GM13977 (cell line): ENCODE measurements around the gene YTHDF1.

ENCODE experiments used
- DNase-seq: peaks from one replicate; pipeline ENCODE4 v3.0.0; 2012; ENCODE audit warnings: low spot score
- in situ Hi-C: fragments of 300-500 bp; cut with MboI; formaldehyde crosslinking; loops from one replicate; pipeline ENCODE4 v1.12.0; 2022; ENCODE audit warnings: low sequenced_read_pairs, low pct_unique_long_range_greater_than_20kb, mixed read lengths, inconsistent platforms; ENCODE audit not compliant: unreplicated experiment
- TF ChIP-seq, protein P1 (sequence below): IDR thresholded peaks from 2 replicates; pipeline ENCODE4 v1.5.1; 2012; ENCODE audit warnings: mild to moderate bottlenecking, control low read depth; ENCODE audit not compliant: insufficient read depth; ENCODE audit errors: extremely low read depth, missing control alignments

YTHDF1 gene

DNA sequence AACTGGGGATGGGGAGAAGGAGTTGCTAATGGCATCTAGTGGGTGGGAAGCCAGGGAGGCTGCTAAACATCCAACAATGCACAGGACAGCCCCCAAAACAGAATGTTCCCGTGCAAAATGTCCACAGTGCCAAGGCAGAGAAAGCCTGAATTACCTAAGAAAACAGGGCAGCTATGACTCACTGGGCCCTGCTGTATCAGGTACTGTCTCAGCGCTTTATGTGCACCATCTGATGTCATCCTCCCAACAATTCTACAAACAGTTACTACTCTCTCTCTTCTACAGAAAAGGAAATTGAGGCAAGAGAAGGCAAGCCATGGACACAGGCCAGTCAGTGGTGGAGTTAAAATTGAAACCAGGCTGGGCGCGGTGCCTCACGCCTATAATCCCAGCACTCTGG is 3.1 kb downstream of the YTHDF1 start:
- TF ChIP-seq, protein P1, sequence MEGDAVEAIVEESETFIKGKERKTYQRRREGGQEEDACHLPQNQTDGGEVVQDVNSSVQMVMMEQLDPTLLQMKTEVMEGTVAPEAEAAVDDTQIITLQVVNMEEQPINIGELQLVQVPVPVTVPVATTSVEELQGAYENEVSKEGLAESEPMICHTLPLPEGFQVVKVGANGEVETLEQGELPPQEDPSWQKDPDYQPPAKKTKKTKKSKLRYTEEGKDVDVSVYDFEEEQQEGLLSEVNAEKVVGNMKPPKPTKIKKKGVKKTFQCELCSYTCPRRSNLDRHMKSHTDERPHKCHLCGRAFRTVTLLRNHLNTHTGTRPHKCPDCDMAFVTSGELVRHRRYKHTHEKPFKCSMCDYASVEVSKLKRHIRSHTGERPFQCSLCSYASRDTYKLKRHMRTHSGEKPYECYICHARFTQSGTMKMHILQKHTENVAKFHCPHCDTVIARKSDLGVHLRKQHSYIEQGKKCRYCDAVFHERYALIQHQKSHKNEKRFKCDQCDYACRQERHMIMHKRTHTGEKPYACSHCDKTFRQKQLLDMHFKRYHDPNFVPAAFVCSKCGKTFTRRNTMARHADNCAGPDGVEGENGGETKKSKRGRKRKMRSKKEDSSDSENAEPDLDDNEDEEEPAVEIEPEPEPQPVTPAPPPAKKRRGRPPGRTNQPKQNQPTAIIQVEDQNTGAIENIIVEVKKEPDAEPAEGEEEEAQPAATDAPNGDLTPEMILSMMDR: no peak
- DNase-seq: no peak
- in situ Hi-C loops: no loop called here

DNA sequence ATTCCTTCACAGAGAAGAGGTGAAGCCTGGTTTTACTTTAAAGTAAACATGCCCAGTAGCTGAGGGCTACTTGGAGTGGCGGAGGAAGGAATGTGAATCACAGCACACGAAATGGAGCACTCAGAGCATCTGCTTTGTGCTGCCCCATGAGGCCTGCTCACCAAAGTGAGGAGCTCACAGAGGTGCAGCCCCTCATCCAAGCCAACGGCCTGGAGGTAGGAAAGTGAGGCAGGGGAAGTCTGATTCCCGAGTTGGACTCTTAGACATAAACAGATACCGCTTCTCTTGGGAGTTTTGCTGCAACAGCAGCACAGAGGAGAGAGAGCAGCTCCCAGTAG is 3.6 kb downstream of the YTHDF1 start:
- TF ChIP-seq, protein P1: no peak
- in situ Hi-C loops: no loop called here
- DNase-seq: no peak

DNA sequence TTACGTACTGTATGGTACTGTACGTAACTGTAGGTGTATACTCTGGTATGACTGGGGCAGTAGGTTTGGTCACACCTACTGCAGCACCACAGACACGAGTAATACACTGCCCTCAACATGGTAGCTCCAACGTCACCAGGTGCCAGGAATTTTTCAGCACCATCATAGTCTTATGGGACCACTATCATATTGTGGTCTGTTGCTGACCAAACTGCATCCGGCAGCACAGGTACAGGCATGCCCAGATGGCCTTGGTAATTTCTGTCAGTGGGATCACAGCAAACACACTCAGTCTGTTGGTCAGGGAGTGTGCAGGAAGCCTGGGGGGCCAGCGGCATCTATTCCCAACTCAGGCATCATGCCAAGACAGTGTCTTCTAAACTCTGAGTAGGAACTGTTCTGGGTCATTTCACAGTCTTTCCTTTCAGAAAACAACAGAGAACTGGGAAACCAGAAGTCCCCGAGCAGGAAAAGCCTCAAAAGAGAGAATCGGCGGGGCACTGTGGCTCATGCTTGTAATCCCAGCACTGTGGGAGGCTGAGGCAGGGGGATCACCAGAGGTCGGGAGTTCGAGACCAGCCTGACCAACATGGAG is 5.8 kb downstream of the YTHDF1 start:
- TF ChIP-seq, protein P1: no peak
- DNase-seq: no peak
- in situ Hi-C loops: no loop called here

DNA sequence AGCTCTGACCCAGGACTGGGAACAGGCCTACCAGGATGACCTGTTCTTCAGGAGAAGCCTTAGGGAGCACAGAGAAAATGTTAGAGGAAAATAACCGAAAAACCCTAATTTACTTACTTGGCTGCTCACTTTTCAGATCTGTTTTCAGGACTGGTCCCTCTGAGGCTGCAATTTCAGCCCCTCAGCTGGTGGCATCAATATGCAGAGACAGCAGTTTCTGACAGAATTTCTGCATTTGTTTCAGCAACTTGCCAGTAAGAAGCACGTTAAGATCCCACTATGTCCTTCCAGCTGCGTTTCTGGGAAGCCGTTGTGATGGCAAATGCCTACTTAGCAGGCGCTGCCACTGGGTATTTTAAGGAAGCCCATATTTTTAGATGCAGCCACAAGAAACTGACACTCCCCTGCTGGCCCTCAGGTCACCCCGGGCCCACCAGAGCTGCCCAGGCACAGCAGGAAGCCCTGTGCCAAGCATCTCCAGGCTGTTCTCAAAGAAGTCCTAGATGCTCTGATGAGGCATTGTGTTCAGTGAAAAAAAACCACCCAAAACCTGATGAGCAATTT is 7.5 kb downstream of the YTHDF1 start:
- no peak for DNase-seq
- in situ Hi-C loops: no loop called here

DNA sequence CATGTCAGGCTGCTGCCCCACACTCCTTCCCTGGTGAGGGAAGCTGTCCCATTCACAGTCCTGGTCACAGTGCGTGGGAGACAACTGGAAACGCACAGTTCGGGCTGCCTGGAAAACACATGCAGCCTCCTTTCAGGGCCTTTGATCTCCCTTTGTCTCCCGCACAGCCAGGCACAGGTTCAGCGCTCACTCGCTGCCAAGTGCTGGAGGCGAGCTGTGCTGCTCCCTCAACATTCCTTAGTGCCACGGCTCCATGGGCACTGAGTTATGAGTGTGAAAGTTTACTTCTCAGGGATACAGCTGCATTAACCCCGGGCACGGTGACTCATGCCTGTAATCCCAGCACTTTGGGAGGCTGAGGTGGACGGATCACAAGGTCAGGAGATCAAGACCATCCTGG is 9.1 kb downstream of the YTHDF1 start:
- in situ Hi-C loops: no loop called here
- DNase-seq: no peak

More for the DNA sequence above, 7.5 kb downstream of the YTHDF1 start:
- TF ChIP-seq, protein P1: no peak

DNA sequence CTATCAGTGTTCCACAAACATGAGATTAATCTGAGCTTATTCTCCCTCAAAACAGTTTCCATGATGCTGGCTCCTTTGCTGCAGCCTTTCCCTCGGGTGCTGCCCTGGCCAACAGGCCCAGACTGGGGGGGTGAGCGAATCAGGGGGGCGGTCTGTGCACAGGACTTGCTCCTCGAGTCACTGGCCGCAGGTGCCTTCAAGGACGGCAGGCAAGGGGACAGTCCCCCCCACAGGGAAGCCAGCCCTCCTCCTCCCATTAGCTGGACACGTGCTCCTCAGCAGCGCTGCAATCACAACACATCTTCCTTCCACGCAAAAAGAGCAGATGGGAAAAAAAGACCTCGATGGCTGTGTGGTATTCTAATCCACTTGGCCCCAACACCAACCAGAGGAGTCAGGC is 10.0 kb downstream of the YTHDF1 start:
- in situ Hi-C loops: no loop called here
- no peak for DNase-seq
- TF ChIP-seq, protein P1: no peak

More for the DNA sequence above, 9.1 kb downstream of the YTHDF1 start:
- TF ChIP-seq, protein P1: no peak
